GM12891 (cell line): Measurements from ENCODE around the gene HSPA1L.

Source experiments
- POLR2A ChIP-seq: IDR thresholded peaks from 2 replicates; pipeline ENCODE4 v1.6.1; 2011; ENCODE audit warnings: low read depth, low read length, control low read depth
- POLR2AphosphoS5 ChIP-seq: IDR thresholded peaks from 2 replicates; pipeline ENCODE4 v1.6.1; 2011; ENCODE audit warnings: low read depth, low read length, control low read depth
- POU2F2 ChIP-seq: IDR thresholded peaks from 2 replicates; pipeline ENCODE4 v1.6.1; 2011; ENCODE audit warnings: low read depth, mild to moderate bottlenecking, control low read depth, low read length, moderate library complexity

- no peak for TF ChIP-seq POLR2A
- no peak for TF ChIP-seq POLR2AphosphoS5
- TF ChIP-seq POU2F2: no peak
Observed at GRCh38 chr6:31762356-31762755, 52.7 kb downstream of the HSPA1L start, which contains the start of gene SAPCD1.
